ENCODE measurements around the gene GBA3. TPM values are rescaled to one million over a fixed set of nuclear protein-coding genes. Genes with fewer than 3 reads are reported as not detected.

GBA3 gene
- total RNA-seq, 1 donor from 2014 or later, result under 0.01 TPM

Other genes starting within 250 kb of the GBA3 start
- 46.5 TPM for gene ADGRA3, start 176.9 kb upstream of the GBA3 start, total RNA-seq

Data from temporal lobe (tissue), 1 donor.